Hematopoietic multipotent progenitor cell treated with erythropoietin and hydrocortisone succinate and interleukin-3 and kit ligand, for 15 days (in vitro differentiated cells): Measurements from ENCODE around the gene RRP7A.
"Not testable (repeated sequence)": the region's sequence is repeated elsewhere in the genome, so short reads cannot be mapped to it uniquely, and the experiment has no call there.

ENCODE experiments used
- DNase-seq: peaks from one replicate; pipeline ENCODE4 v3.0.0-alpha.2; 2015; ENCODE audit warnings: low spot score

The RRP7A gene

DNA sequence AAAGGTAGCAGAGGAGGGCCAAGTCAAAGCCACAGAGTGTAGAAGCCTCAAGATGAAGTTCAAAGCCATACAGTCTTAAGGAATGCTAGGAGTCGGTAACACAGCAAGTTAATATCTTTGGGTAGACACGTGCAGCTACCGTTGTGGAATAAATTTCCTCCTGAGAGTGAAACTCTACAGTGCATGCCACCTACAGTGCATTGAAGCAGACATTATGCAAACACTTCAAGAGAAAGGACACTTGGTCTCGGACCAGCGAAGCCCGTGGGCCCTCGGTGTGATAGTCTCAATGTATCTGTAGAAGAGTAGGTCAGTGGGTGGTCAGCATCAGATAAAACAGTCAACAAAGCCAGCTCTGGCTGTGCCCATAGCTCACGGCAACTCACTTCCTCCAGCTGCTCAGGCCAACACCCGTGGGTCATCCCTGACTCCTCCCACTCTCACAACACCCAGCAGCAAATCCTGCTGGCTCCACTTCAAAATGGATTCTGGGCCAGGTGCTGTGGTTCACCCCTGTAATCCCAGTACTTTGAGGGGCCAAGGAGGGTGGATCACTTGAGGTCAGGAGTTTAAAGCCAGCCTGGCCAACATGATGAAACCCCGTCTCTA lies 24.0 kb downstream of the RRP7A start:
- DNase-seq = not testable (repeated sequence)

DNA sequence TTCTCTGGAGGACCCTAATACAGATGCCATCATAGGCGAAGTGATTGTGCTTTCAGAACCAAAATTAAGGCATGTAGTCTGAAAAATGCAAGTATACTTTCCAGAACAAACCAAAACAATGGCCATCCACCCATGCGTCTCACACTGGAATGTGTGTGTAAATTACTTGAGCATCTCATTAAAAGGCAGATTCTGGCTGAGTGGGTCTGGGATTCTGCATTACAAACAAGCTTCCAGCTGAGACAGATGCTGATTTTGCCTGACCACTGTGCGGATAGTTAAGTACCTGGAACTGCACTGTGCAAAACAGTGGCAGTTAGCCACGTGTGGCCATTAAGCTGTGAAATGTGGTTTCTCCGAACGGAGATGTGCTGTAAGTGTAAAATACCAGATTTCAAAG lies 26.2 kb downstream of the RRP7A start:
- no peak for DNase-seq

DNA sequence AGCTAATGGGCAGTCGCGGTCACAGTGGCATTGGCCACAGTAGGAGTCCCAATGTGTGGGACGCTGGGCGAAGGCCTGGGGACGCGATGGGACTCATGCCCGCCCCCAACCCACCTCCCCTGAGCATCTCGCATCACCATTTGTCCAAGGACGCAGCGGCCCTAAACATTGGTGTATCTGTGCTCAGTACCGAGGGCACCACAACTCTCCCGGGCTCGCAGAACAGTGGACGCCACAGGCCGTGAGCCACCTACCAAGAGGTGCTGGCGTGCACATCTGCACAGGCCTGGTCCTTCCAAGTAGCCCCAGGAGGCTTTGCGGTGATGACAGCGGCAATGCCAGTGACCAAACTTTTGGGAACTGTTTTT lies 27.3 kb downstream of the RRP7A start:
- DNase-seq = no peak

DNA sequence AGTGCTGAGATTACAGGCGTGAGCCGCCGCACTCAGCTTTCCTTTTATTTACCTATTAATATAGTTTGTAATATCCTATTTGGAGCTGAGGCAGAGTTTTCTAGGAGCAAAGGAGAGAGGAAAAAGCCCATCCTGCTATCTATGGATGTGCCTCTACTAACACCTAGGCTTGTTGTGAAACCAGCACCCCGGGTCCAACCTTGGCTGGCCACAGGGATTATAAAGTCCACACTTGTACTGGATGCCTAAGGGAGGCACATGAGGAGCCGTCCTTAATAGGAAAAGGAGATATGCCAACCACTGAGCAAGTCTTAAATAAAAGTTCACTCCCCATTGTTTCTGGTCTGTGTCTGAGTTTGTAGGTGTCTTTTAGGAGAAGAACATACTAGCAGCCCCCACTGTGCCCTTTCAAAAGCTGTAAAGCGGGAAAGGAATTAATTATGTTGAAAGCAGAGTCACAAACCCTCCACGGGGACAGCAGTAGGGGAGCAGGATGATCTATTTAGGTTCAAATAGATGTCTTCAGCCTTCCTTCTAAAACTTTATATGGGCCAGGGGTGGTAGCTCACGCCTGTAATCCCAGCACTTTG lies 29.3 kb downstream of the RRP7A start:
- no peak for DNase-seq

DNA sequence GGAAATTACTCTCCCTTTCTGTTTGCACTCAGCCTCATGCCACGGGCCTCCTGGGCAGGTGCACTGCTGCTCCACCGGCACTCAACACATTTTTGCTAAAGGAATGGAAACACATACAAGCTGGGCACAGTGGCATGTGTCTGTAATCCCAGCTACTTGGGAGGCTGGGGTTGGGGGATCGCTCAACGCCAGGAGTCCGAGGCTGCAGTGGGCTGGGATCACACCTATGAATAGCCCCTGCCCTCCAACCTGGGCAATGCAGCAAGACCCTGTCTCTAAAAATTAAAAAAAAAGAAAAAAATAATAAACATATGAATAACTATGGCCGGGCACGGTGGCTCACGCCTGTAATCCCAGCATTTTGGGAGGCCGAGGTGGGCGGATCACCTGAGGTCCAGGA lies 30.6 kb downstream of the RRP7A start:
- no peak for DNase-seq

DNA sequence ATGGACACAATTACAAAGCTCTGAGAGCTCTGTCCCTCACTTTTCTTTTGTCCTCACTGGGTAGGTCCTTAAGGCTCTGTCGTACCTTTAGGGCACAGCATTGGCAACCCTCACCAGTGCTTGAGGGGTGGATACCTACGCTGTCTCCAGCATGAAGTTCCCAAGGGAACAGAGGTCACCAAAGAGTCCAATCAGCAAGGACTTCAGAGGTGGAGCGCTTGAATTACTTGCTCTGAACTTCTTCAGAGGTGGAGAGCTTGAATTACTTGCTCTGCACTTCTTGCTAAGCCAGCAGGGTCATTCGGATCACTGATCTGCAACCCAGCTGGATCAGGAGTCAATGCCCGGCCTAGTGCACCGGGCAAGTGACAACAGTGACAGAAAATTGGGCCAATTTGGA lies 35.1 kb downstream of the RRP7A start:
- DNase-seq = no peak

DNA sequence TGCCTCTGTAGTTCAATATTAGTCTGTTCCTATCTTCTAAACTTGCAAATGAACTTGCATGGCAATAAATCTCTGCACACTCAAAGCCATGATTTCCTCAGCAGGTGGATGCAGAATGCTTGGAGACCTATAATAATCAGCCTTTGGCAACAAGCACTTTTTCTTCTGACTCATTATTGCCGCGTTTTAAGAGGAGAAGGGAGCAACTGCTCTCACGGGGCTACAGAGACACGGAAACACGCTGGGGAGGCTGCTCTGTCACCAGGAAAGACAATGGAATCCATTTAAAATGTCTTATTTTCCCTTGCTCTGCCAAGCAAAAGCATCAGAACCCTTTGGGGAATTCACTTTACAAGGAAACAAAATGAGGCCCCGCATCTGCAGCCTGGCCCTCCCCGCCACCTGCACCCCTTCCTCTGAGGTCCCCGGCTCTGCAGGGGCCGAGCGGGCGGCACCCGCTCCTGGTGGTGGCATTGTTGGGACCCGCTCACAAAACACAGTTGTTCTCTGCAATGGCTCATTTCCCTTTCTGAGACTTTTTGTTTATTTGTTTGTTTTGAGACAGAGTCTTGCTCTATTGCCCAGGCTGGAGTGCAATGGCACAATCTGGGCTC lies 35.9 kb downstream of the RRP7A start:
- not testable (repeated sequence) for DNase-seq

DNA sequence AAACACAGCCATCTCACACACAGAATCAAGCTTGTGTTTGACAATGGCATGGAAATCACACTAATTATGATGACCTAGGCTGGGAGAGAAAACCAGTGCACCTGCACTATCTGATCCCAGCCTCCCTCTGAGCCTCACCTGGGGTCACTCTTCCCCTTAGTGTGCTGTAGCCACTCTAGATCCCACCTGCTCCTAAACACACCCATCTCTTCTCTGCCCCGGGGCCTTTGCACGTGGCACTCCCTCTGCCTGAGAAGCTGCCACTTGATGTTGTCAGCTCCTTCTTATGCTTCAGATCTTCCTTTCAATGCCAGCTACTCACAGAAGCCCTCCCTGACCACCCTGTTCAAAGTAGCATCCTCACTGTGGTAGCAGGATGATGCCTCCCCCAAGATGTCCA lies 44.5 kb downstream of the RRP7A start:
- no peak for DNase-seq

DNA sequence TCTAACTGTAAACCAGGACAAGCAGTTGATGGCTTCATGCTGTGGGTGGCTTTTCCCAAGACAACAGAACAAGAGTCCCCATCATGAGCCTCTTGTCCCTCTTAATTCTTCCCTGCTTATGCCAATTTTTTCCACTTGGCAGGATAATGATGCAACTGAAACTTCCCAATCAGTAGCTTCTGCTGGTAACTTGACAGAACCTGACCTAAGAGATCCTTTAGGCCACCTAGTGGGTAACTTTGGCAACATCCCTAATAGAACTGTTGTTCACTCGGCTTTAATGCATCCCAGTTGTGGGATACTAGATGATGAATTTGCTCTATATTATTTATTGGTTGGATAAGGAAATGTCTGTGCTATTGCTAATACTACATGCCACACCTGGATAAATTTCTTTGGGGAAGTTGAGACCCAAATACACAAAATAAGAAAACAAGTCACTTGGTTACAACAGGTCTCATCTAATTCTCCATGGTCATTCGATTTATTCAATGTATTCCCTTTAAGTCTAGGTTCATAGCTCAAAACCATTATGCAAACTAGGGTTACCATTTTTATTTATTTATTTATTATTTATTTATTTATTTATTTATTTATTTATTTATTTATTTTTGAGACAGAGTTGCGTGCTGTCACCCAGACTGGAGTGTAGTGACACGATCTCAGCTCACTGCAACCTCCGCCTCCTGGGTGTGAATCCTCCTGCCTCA lies 46.0 kb downstream of the RRP7A start:
- DNase-seq = peak; percentile 40

DNA sequence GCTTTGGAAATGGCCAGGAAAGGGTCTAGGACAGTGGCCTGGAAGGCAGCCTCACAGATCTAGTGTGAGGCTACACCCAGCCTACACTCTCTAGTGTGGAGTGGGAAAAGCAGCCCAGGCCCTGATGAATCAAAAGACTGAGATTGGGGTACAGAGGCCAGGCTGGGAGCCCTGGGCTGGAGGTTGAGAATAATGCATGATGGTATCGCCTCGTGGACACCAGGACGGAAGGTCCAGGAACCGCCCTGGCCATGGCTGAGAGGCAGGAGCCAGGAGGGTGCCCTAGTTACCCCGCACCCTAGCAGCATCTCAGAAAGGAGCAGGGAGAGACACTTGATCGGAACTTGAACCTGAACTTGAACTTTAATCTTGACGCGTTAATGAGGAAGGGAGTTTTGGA lies 46.9 kb downstream of the RRP7A start:
- DNase-seq = no peak

DNA sequence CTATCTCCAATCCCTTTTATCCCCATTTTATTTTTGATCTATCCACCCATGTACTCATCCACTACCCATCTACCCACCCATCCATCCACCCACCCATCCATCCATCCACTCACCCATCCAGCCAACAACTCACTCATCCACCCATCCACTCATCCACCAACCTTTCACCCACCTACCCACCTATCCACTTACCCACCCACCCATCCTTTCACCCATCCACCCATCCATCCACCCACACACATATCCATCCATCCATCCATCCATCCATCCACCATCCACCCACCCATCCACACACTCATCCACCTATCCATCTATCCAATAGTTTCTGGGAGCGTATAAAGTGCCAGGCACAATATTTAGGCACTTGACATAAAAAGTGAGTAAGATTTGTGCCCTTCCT lies 48.2 kb downstream of the RRP7A start:
- DNase-seq = no peak

DNA sequence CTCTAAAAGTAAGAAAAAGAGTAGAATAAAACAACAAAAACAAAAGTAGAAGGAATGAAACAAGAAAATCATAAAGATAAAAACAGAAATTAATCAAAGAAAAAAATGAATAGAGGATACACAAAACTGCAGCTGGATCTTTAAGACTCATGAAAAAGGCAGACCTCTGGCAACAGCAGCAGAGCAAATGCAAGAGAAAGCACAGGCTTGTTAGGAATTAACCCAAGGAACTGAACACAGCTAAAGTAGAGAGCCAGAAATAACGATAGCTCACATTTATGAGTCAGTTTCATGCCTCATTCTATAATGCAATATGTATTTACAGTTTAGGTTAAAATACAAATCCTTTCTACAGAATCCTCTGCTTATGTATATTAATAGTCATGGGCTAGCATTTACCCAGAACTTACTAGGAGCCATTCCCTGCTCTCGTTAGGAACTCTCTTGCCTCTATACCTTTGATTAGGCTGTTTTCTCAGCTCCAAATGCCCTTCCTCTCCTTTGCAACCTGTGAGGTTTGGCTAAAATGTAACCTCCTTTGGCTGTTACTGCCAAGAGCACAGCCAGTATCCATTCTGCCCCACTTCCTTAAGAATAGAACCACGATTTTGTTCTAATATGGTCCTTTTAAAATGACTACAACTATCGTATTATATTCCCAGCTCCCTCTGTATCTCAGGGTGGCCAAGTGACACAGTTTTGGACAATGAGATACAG lies 49.1 kb downstream of the RRP7A start:
- DNase-seq = no peak

DNA sequence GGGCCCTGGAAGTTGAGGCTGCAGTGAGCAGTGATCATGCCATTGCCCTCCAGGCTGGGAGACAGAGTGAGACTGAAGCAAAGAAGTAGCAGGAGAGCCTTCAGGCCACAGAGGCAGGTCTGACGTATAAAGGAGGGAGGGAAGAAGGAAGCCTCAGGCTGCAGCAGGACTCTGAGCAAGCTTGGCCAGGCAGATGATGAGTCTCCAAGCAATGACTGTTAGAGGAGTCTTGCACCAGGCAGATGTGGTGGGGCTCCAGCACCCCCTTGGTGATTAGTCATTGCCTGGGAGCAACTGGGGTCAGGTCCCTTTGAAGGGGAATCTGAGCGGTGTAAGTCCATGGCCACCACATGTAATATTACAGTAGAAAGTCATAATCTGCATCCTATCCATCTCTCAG lies 50.8 kb downstream of the RRP7A start:
- DNase-seq = no peak

DNA sequence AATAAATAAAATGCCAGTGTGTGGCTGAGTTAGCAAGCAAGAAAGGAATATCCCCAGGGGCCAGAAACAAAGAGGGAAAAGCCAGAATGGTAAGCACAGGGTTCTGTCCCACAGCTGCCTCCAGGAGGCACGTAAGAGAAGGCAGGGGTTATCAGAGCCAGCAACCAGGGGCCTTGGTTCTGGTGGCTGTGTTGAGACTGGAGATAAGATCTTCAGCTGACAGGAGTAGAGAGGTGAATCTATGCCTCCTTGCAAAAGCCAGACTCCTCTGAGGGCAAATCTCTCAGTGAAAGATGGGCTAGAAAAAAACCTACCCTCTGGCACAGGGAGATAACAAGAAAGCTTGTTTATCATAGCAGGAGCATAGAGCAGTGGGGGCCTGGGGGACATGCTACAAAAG lies 57.6 kb downstream of the RRP7A start:
- no peak for DNase-seq

DNA sequence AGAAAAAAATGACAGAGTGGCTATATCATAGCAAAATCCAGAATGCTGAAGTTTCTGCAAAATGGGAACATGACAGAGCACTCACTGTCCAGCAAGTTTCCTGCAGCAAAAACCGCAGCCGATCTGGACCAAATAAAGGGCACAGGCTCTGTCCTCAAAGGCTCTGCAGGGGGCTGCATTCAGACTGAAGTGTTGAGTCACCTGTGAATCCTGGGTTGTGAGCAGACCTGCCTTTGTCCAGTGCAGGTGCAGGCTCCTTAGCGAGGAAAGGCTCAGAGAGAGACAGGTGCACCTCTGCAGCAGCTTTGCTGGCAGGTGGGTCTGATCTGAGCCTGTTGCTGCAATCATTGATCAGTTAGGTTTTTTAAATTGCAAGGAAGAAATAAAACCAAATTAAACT lies 58.1 kb downstream of the RRP7A start:
- DNase-seq = no peak
